Globus pallidus (tissue), 1 donor: Measurements from ENCODE around the gene KDM4C.
"Not testable (repeated sequence)": the region's sequence is repeated elsewhere in the genome, so short reads cannot be mapped to it uniquely, and the experiment has no call there.

Experiments
- DNase-seq: peaks from one replicate; pipeline ENCODE4 v3.0.0-alpha.2; 2015; ENCODE audit warnings: low spot score

KDM4C gene

DNA sequence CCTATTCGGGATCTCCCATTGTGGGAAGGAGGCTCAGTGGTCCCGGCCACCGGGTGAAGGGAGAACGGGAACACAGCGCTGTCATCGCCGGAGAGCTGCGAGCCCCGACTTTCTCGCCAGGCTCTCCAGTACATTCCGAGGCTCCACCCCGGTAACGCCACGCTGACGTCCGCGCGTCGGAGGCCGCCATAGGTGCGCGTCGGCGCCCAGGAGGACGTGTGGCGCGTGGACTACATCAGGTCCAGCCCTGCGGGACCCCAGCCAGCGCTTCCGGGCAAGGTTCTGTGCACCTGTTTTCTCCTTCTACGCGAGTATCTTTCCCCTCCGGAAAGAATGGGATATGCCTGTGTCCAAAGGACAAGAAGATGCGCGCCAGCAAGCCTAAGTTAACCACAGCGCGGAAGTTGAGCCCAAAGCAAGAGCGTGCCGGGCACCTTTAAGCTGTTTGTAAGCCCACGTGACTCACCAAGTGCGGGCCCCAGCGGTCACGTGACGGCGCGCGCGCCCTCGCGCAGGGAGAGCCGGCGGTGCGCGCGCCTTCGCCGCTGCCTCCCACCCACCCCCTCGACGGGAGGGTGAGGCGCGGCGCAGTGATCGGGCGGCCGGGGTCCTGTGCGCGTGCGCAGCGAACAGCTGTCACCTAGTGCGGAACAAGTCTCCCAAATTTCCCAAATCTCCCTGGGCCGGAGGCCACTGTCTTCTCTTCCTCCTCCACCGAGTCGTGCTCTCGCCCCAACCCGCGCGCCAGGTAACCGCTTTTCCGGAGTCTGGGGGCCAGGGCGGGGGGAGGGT is at the start of gene KDM4C:
TSS of gene KDM4C (plus strand) at position 518 of the 792 bp plus-strand sequence. CDS start 35,016 bp downstream, outside the sequence.
- peak; percentile 94 for DNase-seq

DNA sequence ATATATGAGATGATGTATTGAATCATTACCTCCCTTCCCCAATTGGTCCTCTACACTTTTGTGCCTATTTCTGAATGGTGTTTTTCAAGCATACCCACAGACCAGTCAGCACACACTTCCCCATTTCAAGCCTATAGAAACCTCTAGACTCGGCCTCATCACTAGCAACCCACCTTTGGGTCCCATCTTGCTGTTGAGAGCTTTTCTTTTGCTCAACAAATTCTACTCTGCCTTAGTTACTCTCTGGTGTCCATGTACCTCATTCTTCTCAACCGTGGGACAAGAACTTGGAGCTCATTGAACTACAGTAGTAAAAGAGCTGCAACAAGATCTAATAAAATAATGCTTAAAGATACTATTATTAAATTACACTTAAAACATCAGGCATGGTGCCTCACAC is 49.0 kb upstream of the KDM4C start:
- no peak for DNase-seq

DNA sequence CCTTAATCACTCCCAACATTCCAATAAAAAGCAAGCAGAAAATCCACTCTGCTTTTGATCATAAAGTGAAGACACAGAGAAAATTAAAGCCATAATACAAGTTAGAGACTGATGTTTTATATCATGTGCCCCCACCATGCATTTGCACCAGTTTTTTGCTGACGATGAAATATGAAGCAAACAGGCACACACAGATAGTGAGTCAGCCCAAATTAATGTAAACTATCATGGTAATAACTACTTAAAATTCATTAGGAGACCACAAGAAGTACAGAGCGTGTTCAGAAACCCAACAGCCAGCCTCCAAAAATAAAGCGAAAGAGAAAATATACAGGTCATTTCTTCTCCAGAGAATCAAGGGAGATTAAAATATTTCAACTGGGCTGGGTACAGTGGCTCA is 46.4 kb upstream of the KDM4C start:
- no peak for DNase-seq

DNA sequence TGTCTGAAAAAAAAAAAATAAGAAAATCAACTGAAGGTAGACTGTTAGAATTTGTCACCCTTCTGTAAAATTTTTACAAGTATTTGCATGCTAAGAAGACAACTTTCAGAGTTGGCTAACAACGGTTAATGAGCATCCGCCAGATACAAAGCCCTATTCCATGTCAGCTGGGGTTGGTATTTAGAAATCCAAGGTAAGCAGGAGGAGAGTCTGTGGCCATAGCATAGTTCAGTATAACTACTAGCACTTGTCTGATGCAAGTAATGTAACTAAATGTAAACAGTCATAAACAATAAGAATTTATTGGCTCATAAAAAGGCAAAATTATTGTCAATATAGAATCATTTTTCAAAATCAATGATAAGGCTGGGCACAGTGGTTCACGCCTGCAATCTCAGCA is 45.7 kb upstream of the KDM4C start:
- no peak for DNase-seq

DNA sequence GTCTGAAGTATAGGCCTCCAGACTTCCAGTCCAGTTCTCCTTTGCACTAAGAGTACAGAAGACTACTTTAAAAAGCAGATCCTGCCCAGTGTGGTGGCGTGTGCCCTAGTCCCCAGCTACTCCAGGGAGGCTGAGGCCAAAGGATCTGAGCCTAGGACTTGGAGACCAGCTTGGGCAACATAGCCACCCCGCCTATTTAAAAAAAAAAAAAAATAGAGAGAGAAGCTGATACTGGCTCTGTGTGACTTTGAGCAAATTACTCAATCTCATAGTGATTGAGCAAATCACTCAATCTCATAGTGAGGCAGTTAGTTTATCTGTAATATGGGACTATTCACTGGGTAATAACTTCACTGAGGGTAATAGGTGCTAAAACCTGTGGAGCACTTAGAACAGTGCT is 43.6 kb upstream of the KDM4C start:
- no peak for DNase-seq

DNA sequence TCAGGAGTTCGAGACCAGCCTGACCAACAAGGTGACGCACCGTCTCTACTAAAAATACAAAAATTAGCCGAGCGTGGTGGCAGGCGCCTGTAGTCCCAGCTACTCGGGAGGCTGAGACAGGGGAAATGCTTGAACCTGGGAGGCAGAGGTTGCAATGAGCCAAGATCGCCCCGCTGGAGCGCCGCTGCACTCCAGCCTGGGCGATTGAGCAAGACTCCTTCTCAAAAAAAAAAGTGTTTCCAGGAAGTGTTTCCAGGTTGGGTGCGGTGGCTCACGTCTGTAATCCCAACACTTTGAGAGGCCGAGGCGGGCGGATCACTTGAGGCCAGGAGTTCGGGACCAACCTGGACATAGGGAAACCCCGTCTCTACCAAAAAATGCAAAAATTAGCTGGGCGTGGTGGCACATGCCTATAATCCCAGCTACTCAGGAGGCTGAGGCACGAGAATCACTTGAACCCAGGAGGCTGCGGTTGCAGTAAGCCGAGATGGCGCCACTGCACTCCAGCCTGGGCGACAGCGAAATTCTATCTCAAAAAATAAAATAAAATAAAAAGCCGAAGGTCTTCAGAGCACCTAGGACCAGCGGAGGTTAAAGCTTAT is 42.5 kb upstream of the KDM4C start:
- DNase-seq: not testable (repeated sequence)

DNA sequence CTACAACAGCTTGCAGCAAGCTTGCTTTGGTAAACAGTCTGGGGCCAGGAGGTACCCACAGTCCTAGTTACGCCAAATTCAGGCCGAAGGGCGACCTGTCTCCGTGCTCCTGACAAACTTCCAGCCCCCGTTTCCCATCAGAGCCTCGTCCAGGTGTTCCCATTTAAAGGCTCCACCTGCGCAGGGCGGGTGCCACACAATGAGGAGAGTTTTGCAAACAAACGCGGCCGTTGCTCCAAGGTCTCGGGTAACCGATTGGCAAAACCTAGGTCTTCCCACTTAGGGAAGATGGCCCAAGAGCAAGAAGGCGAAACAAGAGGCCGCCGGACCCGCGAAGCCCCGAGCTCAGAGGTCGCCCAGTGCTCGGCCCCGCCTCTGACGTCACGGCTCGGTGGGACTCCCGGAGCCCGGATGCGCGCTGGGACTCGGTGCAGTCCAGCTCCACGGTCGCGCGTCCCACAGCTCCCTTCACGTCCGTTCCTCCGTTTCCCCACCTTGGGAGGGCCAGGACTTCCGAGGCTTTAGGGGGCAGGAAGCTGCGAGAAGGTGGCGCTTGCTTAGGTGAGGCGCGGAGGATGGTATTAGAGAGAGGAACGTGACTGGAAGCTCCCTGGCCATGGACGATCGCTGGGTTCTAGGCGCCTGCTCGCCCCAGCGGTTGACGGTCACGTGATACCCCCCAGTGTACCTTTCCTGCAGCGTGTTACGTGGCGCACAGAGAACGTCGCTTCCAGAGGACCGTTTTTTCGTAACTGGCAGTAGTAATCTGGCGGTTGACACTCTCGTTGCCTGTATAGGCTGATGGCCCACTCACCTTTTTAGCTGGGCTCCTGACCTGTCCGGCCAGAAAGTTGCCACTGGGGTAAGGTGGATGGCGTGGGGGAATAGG is 41.8 kb upstream of the KDM4C start:
- peak; percentile 32 for DNase-seq

DNA sequence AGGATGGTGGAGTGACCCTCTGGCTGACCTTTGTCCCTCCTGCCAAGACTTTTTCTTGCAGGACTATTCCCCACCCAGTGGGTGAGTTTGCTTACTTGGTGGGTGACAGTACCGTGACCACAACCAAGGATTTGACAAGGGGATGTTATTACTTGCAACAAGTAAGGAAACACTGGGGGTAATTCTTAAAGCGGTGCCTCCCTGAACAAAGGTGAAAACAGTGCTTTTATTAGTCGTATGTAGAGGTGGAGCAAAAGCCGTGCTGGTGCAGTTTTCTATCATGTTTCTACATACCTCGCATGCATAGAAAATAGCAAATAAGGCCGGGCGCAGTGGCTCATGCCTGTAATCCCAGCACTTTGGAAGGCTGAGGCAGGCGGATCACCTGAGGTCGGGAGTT is 41.0 kb upstream of the KDM4C start:
- no peak for DNase-seq

DNA sequence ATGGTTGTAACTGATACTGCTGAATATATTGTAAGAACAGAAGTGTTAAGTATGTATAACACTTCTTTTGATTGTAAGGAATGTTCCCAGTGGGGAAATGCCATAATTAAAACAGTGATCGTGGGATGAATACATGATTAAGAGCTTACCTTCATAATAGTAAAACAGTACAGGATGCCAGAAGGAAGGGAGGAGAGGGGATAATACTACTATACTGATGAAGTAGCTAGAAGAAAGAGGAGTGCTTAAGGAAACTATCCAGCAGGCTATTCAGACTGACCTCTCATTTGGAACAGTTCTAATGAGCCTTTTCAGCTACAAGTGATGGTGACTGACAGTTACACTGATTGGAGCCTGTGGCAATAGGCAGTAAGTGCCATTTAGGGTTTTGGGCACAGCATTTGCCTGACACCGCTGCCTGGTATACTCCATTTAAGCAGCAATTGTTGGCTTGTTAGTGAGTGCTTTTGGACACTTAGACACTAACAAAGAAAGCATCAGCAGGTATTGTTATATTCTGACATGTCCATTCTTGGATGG is 33.8 kb upstream of the KDM4C start:
- no peak for DNase-seq

DNA sequence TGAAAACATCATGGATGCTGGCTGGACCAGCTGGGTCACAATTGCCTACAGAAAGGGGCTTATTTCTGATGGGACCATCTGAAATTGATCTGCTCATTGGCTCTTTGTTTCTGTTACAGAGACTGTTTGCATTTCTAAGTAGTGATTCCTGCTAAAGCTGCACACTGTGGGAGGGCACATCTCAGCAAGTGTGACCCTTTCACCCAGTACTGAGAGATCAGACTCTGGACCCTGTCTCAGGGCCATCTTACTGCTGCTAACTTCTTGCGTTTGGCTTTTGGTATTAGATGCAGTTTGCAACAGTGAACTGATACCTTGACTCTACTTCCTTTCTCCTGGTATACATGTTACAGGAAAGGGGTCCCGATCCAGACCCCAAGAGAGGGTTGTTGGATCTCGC is 24.5 kb upstream of the KDM4C start:
- no peak for DNase-seq

DNA sequence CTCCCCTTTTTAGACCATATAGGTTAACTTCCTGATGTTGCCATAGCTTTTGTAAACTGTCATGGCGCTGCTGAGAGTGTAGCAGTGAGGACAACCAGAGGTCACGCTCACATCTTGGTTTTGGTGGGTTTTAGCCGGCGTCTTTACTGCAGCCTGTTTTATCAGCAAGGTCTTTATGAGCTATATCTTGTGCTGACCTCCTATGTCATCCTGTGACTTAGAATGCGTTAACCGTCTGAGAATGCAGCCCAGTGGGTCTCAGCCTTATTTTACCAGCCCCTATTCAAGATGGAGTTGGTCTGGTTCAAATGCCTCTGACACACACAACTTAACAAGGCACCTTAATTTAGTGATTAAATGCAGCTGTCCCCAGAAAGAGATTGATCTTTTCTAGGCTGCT is 23.9 kb upstream of the KDM4C start:
- no peak for DNase-seq

DNA sequence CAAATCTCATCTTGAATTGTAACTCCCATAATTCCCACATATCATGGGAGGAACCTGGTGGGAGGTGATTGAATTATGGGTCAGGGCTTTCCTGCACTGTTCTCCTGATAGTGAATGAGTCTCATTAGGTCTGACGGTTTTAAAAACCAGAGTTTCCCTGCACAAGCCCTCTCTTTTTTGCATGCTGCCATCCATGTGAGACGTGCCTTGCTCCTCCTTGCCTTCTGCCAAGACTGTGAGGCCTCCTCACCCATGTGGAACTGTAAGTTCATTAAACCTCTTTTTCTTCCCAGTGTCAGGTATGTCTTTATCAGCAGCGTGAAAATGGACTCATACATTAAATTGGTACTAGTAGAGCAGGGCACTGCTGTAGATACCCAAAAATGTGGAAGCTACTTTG is 22.4 kb upstream of the KDM4C start:
- DNase-seq: no peak

DNA sequence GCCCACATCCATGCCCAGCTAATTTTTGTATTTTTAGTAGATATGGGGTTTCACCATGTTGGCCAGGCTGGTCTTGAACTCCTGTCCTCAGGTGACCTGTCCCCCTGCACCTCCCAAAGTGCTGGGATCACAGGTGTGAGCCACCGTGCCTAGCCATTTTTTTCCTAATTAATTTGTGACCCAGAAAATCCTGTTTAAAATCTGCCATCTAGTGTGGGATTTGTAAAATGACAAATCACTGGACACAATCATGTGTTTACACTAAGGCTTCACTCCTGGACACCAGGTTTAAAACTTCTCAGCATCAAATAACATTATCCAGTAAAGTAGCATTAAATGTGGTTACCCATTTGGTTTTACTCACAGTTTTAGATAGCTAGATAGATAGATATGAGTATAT is 18.6 kb upstream of the KDM4C start:
- DNase-seq: no peak

DNA sequence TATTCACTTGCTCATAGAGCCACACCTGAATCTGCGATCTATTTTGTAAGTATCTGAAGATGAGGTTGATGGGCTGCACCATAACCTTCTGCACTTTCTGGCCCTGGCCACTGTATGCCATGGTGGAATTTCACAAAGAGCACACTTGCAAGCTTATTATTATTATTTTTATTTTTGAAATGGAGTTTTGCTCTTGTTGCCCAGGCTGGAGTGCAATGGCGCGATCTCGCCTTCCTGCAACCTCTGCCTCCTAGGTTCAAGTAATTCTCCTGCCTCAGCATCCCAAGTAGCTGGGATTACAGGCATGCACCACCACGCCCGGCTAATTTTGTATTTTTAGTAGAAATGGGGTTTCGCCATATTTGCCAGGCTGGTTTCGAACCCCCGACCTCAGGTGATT is 8.9 kb upstream of the KDM4C start:
- DNase-seq: not testable (repeated sequence)

DNA sequence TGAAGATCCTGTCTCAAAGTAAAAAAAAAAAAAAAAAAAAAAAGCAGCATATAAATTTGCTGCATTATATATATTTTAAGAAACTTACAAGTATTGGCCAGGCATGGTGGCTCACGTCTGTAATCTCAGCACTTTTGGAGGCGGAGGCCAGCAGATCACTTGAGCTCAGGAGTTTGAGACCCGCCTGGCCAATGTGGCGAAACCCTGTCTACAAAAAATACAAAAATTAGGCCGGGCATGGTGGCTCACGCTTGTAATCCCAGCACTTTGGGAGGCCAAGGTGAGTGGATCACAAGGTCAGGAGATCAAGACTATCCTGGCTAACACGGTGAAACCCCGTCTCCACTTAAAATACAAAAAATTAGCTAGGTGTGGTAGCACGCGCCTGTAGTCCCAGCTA is 2.9 kb upstream of the KDM4C start:
- DNase-seq: not testable (repeated sequence)

DNA sequence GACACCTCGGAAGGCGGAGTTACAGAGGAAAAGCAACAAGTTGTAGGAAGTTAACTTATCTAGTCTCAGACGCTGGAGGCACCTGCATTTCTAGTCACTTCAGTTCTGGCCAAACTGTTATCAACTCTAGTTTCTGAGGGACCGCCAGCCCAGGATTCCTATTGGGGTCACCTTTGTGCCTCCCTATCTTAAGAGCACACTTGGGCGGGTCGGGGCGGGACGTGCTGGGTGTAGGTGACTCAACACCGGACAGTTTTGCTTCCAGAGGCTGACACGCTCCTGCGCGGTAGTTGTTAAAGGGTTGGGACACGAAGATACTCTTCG is 679 bp upstream of the KDM4C start:
- DNase-seq: peak; percentile 70

DNA sequence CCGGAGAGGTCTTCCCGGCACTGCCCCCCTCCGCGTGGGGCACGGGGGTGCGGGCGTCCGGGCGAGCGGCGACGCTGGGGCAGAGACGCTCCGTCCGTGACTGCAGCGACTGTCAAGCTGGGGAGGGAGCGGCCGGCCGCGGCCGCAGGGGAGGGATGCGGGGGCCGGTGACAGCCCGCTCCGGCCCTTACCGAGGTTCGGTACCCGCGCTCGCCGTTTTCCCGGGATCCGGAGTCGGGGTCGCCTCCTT is 400 bp downstream of the KDM4C start:
- no peak for DNase-seq

DNA sequence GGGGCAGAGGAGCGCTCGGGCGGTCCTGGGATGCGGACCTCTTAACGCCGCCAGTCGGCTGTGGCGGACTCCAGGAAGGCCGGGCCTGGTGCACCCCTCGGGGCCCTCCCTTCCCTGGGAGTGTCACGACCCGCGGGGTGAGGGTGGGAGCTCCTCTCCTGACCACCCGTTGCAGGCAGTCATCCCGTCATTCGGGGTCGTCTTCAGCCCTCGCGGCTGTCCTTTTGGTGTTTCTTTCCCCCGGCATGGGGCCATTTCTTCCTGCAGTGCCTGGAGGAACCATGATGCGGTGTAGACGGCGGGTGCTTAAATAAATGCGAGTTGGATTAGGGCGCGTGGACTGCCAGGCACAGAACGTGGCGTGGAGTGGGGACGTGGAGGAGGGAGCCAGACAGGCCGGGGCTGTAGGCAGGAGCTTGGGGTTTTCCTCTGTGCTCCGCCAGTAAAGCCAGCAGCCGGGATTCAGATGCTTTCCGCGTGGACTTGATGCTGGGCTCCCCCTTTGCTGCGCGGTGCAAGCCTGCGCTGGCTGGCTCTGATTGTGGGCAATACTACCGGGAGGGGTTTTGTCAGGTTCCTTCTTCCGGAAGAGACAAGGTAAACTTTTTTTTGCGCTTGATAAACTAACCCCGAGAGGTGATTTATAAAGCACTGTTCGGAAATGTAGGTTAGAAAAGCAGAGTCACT is 868 bp downstream of the KDM4C start:
- DNase-seq: peak; percentile 67

DNA sequence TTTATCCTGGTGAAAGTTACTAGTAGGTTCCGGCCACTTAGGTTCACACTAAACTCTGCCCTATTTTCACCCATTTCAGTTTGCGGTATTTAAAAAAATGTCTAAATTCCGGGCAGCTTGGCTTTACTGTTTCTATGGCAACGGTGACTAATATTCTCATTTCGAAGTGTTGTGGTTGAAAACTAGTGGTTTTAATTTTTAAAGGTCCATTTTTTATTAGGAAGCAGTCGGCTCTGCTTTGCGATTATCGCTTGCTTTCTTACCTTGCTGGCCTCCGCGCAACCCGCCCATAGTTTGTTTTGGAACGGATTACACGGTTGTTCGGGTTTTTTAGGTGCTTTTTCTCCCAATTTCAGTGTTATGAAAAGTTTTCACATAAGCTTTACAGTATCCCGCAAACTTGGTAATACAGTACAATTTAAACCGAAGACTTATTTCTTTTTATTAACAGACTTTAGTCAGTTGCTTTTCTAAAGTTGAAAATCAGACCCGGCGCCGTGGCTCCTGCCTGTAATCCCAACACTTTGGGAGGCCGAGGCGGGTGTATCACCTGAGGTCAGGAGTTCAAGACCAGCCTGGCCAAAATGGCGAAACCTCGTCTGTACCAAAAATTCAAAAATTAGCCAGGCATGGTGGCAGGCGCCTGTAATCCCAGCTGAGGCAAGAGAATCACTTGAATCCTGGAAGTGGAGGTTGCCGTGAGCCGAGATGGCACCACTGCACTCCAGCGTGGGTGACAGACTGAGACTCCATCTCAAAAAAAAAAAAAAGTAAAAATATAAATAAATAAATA is 1.6 kb downstream of the KDM4C start:
- DNase-seq: no peak

DNA sequence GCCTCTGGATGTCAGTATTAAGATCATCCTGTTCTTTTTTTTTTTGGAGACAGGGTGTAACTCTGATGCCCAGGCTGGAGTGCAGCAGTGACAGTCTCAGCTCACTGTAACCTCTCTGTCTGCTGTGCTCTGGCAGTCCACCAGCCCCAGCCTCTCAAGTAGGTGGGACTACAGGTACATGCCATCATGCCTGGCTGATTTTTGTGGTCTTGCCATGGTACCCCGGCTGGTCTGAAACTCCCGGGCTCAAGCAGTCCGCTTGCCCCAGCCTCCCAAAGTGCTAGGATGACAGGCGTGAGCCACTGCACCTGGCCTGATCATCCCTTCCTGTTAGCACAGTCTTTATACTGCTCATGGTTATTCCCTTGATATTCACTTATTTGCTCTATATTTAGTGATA is 3.5 kb downstream of the KDM4C start:
- no peak for DNase-seq

DNA sequence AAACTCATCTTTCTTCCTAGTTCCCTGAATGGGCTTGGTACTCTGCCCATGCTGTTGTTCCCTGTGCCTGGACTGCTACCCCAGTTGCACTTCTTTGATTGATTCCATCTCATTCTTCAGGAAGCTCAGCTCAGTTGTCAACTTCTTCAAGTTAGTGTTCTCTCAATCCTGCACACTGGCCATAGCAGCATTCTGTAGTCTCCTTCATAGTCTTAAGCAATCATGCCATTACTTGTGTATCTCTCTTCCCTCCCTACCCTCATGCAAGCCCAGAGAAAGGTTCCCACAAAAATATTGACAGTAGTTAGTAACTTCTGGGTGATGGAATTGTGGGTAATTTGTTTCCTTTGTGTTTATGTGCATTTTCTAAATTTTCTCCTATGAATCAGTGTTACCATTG is 5.5 kb downstream of the KDM4C start:
- no peak for DNase-seq

DNA sequence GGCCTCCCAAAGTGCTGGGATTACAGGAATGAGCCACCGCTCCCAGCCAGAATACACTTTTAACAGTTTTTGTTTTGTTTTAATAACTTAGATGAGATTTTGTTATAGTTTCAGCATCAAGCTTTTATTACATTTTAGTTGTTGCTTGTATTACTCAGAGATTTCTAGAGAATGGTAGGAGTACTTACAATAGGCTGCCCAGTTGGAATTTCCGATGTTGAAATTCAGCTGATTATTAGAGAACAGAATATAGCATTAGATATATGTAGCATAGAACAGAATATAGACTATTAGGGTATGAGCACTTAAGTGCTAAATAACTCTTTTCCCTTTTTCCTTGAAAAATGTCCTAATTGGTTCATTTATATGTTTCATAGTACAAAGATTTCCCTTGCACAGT is 6.2 kb downstream of the KDM4C start:
- no peak for DNase-seq
